GM21825 (cell line): Measurements from ENCODE around the gene MRPL20.
A peak's percentile ranks its signal among the peaks of the same experiment; 100 is the strongest.
"Not testable (repeated sequence)": the region's sequence is repeated elsewhere in the genome, so short reads cannot be mapped to it uniquely, and the experiment has no call there.

Source experiments
- ATAC-seq: cut with Tn5 transposase; IDR thresholded peaks from one replicate; pipeline ENCODE4 v1.9.1; 2021; ENCODE audit warnings: mild to moderate bottlenecking, moderate library complexity; ENCODE audit not compliant: unreplicated experiment

MRPL20 gene

DNA sequence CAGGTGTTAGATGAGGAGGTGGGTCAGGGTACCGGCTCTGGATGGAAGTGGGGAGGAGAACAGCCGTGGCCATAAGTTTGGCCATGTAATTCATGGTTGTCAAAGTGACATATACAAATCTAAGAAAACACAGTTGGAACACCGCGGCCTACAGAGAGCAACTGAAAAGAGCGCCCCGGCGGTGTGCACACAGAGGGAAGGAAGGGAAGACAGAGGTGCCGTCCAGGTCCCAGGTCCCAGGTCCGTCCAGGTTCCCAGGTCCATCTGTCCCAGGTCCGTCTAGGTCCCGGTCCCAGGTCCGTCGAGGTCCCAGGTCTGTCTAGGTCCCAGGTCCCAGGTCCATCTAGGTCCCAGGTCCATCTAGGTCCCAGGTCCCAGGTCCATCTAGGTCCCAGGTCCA lies 4.5 kb upstream of the MRPL20 start:
- ATAC-seq: no peak

DNA sequence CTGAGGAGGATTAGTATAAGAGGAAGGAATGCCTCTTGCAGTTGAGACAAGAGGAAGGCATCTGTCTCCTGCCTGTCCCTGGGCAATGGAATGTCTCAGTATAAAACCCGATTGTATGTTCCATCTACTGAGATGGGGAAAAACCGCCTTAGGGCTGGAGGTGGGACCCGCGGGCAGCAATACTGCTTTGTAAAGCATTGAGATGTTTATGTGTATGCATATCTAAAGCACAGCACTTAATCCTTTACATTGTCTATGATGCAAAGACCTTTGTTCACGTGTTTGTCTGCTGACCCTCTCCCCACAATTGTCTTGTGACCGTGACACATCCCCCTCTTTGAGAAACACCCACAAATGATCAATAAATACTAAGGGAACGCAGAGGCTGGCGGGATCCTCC lies 3.1 kb upstream of the MRPL20 start:
- ATAC-seq: not testable (repeated sequence)

GRCh38 chr1:1407636-1408318 lies 684 bp upstream of the MRPL20 start:
- peak; percentile 13 for ATAC-seq

GRCh38 chr1:1406101-1406820 lies 832 bp downstream of the MRPL20 start:
- ATAC-seq: no peak

DNA sequence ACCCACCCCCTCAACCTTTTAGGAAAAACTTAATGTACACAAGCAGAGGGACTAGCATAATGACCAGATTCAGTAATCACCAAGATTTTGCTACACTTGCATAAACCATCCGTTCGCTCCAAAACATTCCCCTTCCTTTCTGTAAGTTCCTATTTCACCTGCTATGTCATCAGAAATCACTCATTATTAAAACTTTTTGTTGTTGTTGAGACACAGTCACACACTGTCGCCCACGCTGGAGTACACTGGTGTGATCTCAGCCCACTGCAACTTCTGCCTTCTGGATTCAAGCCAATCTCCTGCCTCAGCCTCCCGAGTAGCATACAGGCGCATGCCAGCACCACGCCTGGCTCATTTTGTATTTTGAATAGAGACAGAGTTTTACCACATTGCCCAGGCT lies 3.4 kb downstream of the MRPL20 start:
- no peak for ATAC-seq

DNA sequence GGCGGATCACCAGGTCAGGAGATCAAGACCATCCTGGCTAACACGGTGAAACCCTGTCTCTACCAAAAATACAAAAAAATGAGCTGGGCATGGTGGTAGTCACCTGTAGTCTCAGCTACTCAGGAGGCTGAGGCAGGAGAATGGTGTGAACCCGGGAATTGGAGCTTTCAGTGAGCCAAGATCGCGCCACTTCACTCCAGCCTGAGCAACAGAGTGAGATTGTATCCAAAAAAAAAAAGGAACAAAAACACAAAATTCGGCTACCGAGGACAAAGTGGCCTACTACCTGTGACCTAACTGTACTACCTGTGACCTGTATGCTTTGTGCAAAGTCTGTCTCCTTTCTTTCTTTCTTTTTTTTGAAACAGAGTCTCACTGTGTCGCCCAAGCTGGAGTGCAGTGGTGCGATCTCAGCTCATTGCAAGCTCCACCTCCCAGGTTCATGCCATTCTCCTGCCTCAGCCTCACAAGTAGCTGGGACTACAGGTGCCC lies 4.1 kb downstream of the MRPL20 start:
- not testable (repeated sequence) for ATAC-seq

- ATAC-seq: no peak
Observed at GRCh38 chr1:1402072-1402900, 4.8 kb downstream of the MRPL20 start.

GRCh38 chr1:1401457-1402010 lies 5.6 kb downstream of the MRPL20 start:
- ATAC-seq: no peak

DNA sequence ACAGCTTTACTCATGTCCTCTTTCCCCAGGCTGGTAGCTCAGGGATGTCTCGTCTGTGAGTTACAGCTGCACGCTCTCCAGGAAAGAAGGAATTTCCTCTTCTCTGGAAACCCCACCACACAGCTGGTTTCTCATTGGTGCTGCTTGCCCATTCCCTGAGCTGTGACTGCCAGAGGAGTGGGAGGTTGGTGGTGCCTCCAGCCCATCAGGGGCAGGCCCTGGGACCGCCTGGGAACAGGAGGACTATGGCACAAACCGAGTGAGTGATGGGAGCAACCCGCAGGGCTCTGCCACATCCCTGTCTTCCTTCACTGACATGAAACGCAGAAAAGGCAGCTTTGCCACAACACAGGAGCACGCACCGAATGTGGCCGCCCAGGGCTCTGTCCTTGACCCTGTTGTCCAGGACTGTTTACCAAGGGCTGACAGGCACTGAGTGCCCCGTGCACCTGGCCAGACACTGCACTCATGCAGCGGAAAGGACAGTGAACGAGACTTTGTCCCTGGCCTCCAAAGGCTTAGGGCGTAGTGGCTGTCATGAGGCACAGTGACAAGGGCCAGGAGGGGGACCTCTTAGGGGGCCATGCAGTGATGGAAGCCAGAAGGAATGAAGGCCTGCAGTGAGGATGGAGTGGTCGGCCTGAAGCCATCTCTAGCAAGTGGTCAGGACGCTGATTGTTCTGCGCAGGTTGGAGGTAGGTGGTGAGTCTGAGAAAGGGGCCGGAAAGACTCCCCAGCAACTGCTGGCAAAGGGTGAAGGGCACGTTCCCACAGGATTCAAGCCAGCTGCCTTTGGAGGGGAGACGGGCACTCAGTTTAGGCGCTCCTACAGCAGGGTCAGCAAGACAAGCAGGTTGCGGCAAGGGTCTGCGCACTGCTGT lies 6.3 kb downstream of the MRPL20 start:
- ATAC-seq: no peak

GRCh38 chr1:1399872-1400575 lies 7.1 kb downstream of the MRPL20 start:
- ATAC-seq: peak; percentile 2

- peak; percentile 84 for ATAC-seq
Observed at GRCh38 chr1:1399187-1399871, 7.8 kb downstream of the MRPL20 start, which contains the start of gene CCNL2. CCNL2 (minus strand) TSS chr1:1399335; CDS start chr1:1399306, 29 bp downstream.

DNA sequence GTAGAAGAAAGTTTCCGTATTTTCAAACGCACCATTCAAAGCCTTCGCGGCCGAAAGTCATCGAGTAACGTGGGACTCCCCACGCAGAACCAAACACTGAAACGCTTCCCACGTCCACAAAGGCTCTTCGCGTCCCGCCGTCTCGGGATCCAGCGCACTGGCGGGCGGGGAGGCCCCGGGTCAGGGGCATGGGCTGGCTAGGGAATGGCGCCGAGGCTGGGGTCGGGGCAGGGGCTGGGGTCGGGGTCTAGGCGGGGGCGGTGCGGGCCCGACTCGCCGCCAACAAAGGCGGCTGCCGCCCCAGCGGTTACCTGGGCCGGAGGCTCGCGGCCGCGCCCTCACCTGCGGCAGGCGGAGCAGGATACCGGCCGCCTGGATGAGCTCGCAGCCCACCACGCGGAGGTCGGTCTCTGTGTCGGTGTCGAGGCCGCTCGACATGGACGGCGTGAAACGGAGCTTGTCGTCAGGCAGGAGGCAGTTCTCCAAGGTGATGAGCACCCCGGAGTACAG lies 8.4 kb downstream of the MRPL20 start:
- ATAC-seq: peak; percentile 10

- no peak for ATAC-seq
Observed at GRCh38 chr1:1397839-1398523, 9.1 kb downstream of the MRPL20 start.

DNA sequence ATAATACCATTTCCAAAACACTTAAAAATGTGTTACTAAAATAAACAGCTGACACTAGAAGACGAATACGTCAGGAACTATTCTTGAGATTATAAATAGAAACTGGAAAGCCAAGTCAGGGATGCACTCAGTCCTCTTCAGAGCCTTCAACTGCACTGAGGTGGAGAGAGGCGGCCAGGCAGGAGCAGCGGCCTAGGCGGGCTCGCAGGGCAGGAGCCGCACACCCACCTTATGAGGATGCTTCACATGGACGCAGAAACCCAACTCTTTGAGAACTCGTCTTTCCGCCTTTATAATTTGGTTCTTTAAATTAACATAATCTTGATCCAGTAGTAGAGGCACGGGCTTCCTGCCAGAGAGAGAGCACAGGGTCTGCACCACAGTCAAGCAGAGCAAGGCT lies 11.9 kb downstream of the MRPL20 start:
- no peak for ATAC-seq

DNA sequence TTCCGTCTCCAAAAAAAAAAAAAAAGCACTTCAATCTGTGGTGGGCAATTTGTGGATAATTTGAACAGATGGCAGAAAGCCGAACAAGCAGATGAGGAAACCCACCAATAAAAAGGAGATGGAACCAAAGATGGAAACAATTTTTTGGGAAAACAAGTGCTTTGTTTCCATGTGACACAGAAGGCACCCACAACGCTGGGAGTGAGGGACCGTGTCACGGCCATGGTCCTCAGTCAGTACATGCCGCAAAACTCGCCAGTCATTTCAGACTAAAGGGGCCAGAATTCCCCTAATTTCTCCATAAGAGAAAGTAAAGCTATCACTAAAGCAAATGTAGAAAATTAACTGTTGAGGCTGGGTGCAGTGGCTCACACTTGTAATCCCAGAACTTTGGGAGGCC lies 13.0 kb downstream of the MRPL20 start:
- no peak for ATAC-seq

- no peak for ATAC-seq
Observed at GRCh38 chr1:1393428-1393827, 13.7 kb downstream of the MRPL20 start.

DNA sequence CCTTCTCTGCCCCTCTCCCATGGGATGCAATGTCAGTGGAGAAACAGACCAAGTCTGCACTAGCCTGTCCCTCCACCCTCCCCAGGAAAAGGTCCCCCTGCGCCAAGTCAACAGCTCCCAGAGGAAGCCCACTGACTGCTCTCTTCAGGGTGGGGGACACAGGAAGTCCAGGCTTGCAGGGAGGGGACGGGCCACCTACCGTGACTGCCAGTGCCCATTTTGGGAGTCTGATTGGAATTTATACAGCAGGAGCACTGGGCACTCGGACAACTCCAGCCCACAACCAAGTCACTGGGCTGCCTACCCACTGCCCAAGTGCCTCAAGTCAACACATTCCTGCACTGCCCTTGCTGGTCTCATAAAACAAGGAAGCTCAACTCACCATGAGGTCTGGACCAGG lies 14.1 kb downstream of the MRPL20 start:
- ATAC-seq: no peak

DNA sequence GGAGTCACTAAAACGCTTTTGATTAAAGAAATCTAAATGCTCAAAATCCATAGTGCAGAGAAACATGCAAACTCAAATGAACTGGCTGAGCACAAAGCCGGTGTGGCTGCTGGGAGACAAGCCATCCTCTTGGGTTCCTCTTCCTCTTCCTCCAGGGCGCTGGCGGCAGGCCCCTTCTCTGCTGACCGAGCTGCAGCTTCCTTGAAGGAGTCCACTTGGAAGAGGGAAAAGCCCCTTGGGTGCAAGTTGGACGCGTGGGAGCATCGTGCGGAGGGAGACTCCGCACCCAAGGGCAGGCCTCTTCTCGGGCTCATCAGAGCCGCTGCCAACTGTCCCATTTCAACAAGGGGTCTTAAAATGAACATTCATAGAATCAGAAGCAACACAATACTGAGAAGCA lies 15.9 kb downstream of the MRPL20 start:
- ATAC-seq: no peak
